HCT116 (cell line): ENCODE results near the gene PALMD.

Experiments used
- CEBPB ChIP-seq: IDR thresholded peaks from 2 replicates; pipeline ENCODE4 v1.6.1; 2012; ENCODE audit warnings: low read depth
- EZH2 ChIP-seq: fragments of 200-600 bp; sonication (generic); IDR thresholded peaks from 2 replicates; pipeline ENCODE4 v1.6.1; 2017; ENCODE audit warnings: antibody characterized with exemption, mixed run types
- TF ChIP-seq, protein P1 (sequence below), 3 experiments: fragments of 200-600 bp in 1 of 3; sonication (generic) in 1 of 3; IDR thresholded peaks in 2 of 3; conservative IDR thresholded peaks in 1 of 3; 2 replicates each; pipeline ENCODE4 v1.5.1; 2012 to 2017; ENCODE audit warnings: low read depth in 2 of 3, low read length in 2 of 3, antibody characterized with exemption in 1 of 3, borderline replicate concordance in 1 of 3, control low read depth in 1 of 3, mild to moderate bottlenecking in 1 of 3, mixed read lengths in 1 of 3, mixed run types in 1 of 3, moderate library complexity in 1 of 3; ENCODE audit not compliant: insufficient read depth in 1 of 3

GRCh38 chr1:99728494-99729235 is 82.8 kb downstream of the PALMD start:
- TF ChIP-seq CEBPB: no peak
- TF ChIP-seq, protein P1, sequence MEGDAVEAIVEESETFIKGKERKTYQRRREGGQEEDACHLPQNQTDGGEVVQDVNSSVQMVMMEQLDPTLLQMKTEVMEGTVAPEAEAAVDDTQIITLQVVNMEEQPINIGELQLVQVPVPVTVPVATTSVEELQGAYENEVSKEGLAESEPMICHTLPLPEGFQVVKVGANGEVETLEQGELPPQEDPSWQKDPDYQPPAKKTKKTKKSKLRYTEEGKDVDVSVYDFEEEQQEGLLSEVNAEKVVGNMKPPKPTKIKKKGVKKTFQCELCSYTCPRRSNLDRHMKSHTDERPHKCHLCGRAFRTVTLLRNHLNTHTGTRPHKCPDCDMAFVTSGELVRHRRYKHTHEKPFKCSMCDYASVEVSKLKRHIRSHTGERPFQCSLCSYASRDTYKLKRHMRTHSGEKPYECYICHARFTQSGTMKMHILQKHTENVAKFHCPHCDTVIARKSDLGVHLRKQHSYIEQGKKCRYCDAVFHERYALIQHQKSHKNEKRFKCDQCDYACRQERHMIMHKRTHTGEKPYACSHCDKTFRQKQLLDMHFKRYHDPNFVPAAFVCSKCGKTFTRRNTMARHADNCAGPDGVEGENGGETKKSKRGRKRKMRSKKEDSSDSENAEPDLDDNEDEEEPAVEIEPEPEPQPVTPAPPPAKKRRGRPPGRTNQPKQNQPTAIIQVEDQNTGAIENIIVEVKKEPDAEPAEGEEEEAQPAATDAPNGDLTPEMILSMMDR (IDR thresholded peaks at IDR 0.05 in 2 of 3, conservative IDR thresholded peaks at IDR 0.05 in 1 of 3; ENCODE audit: borderline replicate concordance in 1 of 3, insufficient read depth in 1 of 3, low read depth in 2 of 3, low read length in 2 of 3): peak; percentile 75 to 93 (median 87)
- no peak for TF ChIP-seq EZH2
